SK-N-MC (cell line): Measurements from ENCODE around the gene ZNF845.

Source experiments
- EZH2 ChIP-seq: fragments of 200-600 bp; sonication (generic); IDR thresholded peaks from one replicate; pipeline ENCODE4 v1.6.1; 2017; ENCODE audit warnings: antibody characterized with exemption
- POLR2AphosphoS5 ChIP-seq: IDR thresholded peaks from 2 replicates; pipeline ENCODE4 v1.6.1; 2012; ENCODE audit warnings: mild to moderate bottlenecking, low read depth, low read length, borderline replicate concordance

DNA sequence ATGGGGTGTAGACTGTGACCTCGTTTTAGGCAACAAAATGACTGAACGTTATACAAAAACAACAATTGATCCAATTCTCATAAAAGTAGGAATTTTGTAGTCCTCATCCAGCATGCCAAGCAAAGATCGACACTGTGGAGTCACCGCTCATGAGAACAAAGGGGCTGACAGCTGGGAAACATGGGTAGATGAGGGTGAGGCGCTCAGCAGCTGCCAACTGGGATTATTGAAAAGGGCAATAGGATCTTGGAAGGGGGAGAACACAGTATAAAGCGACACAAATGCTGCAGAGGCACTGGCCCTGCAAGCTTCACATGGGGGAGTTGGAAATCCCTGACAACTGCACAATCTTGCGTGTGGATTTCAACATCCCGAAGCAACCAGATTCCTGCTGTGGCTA is 56.0 kb downstream of the ZNF845 start:
- TF ChIP-seq EZH2 (no peak), POLR2AphosphoS5 (no peak)
